OCI-LY7 (cell line): ENCODE measurements around the gene TACC3. TPM values are rescaled to one million over a fixed set of nuclear protein-coding genes. Genes with fewer than 3 reads are reported as not detected.

Source experiments
- BruUV-seq: library from RNA; stranded (reverse); fragments of 400-500 nt; replicated peaks from 2 replicates; lab custom pipeline; 2021; lab: Mats Ljungman, UMichigan
- CTCF ChIA-PET: fragments of 300-600 bp; sonication (Branson Sonifier 250); formaldehyde crosslinking; loops from one replicate; lab custom pipeline; 2022; ENCODE audit warnings: antibody characterized with exemption; ENCODE audit not compliant: unreplicated experiment; lab: Charles Lee
- POLR2A ChIA-PET: fragments of 300-600 bp; sonication (Branson Sonifier 250); formaldehyde crosslinking; loops from one replicate; lab custom pipeline; 2022; ENCODE audit warnings: antibody characterized with exemption; lab: Charles Lee
- DNase-seq: peaks from one replicate; pipeline ENCODE4 v3.0.0-alpha.2; 2015; ENCODE audit warnings: low spot score
- H2AFZ ChIP-seq: fragments of 200-600 bp; sonication (generic), shearing (Covaris generic); 2 replicates; pipeline ENCODE4 v1.6.1; 2014; ENCODE audit warnings: mild to moderate bottlenecking, antibody characterized with exemption, low read length, moderate library complexity
- H3K27ac ChIP-seq: fragments of 200-600 bp; sonication (generic); 2 replicates; pipeline ENCODE4 v1.5.1; 2014; ENCODE audit warnings: mixed run types, low read depth, mild to moderate bottlenecking, moderate library complexity, low read length, inconsistent platforms; ENCODE audit not compliant: poor library complexity, severe bottlenecking
- H3K36me3 ChIP-seq: fragments of 200-600 bp; sonication (generic); 2 replicates; pipeline ENCODE4 v1.6.1; 2014; ENCODE audit warnings: mild to moderate bottlenecking, antibody characterized with exemption, low read length, moderate library complexity, mixed read lengths; ENCODE audit not compliant: insufficient read depth
- H3K4me1 ChIP-seq: fragments of 200-600 bp; sonication (generic); 2 replicates; pipeline ENCODE4 v1.5.1; 2014; ENCODE audit warnings: mild to moderate bottlenecking, low read length; ENCODE audit not compliant: insufficient read depth, poor library complexity, severe bottlenecking
- H3K4me2 ChIP-seq: fragments of 200-600 bp; sonication (generic); 2 replicates; pipeline ENCODE4 v1.6.1; 2014; ENCODE audit warnings: mild to moderate bottlenecking, low read length
- H3K4me3 ChIP-seq: fragments of 200-600 bp; sonication (generic); 2 replicates; pipeline ENCODE4 v1.5.1; 2014; ENCODE audit warnings: mild to moderate bottlenecking, low read depth, low read length; ENCODE audit not compliant: poor library complexity, severe bottlenecking
- H3K79me2 ChIP-seq: fragments of 200-600 bp; sonication (generic); 2 replicates; pipeline ENCODE4 v1.6.1; 2016; ENCODE audit warnings: low read depth, mild to moderate bottlenecking, low read length, moderate library complexity, mixed read lengths; ENCODE audit not compliant: insufficient read depth
- H3K9me2 ChIP-seq: fragments of 200-600 bp; sonication (generic); 2 replicates; pipeline ENCODE4 v1.6.1; 2016; ENCODE audit warnings: mild to moderate bottlenecking, low read length, mixed read lengths; ENCODE audit not compliant: insufficient read depth
- H3K9me3 ChIP-seq: fragments of 200-600 bp; sonication (generic); 2 replicates; pipeline ENCODE4 v1.6.1; 2014; ENCODE audit warnings: mild to moderate bottlenecking, mixed run types, low read length, mixed read lengths
- H4K20me1 ChIP-seq: fragments of 200-600 bp; sonication (generic); 2 replicates; pipeline ENCODE4 v1.6.1; 2014; ENCODE audit warnings: mild to moderate bottlenecking, antibody characterized with exemption, low read length, moderate library complexity, mixed read lengths; ENCODE audit not compliant: insufficient read depth
- EZH2phosphoT487 ChIP-seq: fragments of 200-600 bp; sonication (generic); IDR thresholded peaks from 2 replicates; pipeline ENCODE4 v1.6.1; 2018; ENCODE audit warnings: low read depth, borderline replicate concordance, mild to moderate bottlenecking, mixed run types, antibody characterized with exemption, low read length, moderate library complexity, mixed read lengths
- intact Hi-C: fragments of 100-400 bp; cut with micrococcal nuclease; formaldehyde crosslinking; loops from one replicate; pipeline ENCODE4 v1.10.0; 2022; ENCODE audit not compliant: unreplicated experiment
- total RNA-seq, 2 experiments: library from RNA; depleted of rRNA in 1 of 2; stranded (reverse); fragments of >200 nt in 1 of 2; shearing (Covaris generic) in 1 of 2; gene quantifications; 2 replicates each; pipeline ENCODE4 v1.2.3, GENCODE V29; 2014 to 2022
- TF ChIP-seq, protein P1 (sequence below): fragments of 200-600 bp; sonication (generic); conservative IDR thresholded peaks from 2 replicates; pipeline ENCODE4 v1.5.1; 2014; ENCODE audit warnings: mild to moderate bottlenecking, antibody characterized with exemption, low read length, moderate library complexity, mixed read lengths

Gene TACC3
- total RNA-seq, 2 experiments from 2014 or later = 100 to 257 TPM

- H3K4me3 ChIP-seq = no peak overlapping the region
- no peak overlapping the region for H3K27ac ChIP-seq
- H3K36me3 ChIP-seq = no peaks in the 10 kb centered on the region
- H3K4me2 ChIP-seq = no peak overlapping the region
- no peaks in the 10 kb centered on the region for H4K20me1 ChIP-seq
- H3K9me3 ChIP-seq = no peaks in the 10 kb centered on the region
- no peak for TF ChIP-seq EZH2phosphoT487
- TF ChIP-seq, protein P1, sequence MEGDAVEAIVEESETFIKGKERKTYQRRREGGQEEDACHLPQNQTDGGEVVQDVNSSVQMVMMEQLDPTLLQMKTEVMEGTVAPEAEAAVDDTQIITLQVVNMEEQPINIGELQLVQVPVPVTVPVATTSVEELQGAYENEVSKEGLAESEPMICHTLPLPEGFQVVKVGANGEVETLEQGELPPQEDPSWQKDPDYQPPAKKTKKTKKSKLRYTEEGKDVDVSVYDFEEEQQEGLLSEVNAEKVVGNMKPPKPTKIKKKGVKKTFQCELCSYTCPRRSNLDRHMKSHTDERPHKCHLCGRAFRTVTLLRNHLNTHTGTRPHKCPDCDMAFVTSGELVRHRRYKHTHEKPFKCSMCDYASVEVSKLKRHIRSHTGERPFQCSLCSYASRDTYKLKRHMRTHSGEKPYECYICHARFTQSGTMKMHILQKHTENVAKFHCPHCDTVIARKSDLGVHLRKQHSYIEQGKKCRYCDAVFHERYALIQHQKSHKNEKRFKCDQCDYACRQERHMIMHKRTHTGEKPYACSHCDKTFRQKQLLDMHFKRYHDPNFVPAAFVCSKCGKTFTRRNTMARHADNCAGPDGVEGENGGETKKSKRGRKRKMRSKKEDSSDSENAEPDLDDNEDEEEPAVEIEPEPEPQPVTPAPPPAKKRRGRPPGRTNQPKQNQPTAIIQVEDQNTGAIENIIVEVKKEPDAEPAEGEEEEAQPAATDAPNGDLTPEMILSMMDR = no peak
- no peak for DNase-seq
- no peaks in the 10 kb centered on the region for H3K9me2 ChIP-seq
- no peaks in the 10 kb centered on the region for H3K4me1 ChIP-seq
- CTCF ChIA-PET = no interaction called here
- POLR2A ChIA-PET = no interaction called here
- intact Hi-C loops = no loop called here
- H2AFZ ChIP-seq = no peak overlapping the region
- no TSS peak for BruUV-seq
- H3K79me2 ChIP-seq = no peaks in the 10 kb centered on the region
These were observed 46.6 kb upstream of the TACC3 start for GRCh38 chr4:1674682-1675081.

GRCh38 chr4:1675136-1675801 lies 46.1 kb upstream of the TACC3 start:
- ChIA-PET POLR2A (no interaction called here), CTCF (no interaction called here)
- Histone ChIP-seq H3K9me3 (no peaks in the 10 kb centered on the region), H3K4me3 (no peak overlapping the region), H3K36me3 (no peaks in the 10 kb centered on the region), H3K27ac (no peak overlapping the region), H2AFZ (no peak overlapping the region), H3K4me2 (no peak overlapping the region), H3K79me2 (no peaks in the 10 kb centered on the region), H3K4me1 (no peaks in the 10 kb centered on the region), H4K20me1 (no peaks in the 10 kb centered on the region), H3K9me2 (no peaks in the 10 kb centered on the region)
- TF ChIP-seq, protein P1 = no peak
- TF ChIP-seq EZH2phosphoT487 = no peak
- BruUV-seq = no TSS peak
- DNase-seq = no peak
- intact Hi-C loops = no loop called here

GRCh38 chr4:1675802-1676137 lies 45.6 kb upstream of the TACC3 start:
- POLR2A ChIA-PET = no interaction called here
- no peak for DNase-seq
- no peak overlapping the region for H2AFZ ChIP-seq
- no peak overlapping the region for H3K27ac ChIP-seq
- no TSS peak for BruUV-seq
- no peak overlapping the region for H3K4me2 ChIP-seq
- no peaks in the 10 kb centered on the region for H3K4me1 ChIP-seq
- no peaks in the 10 kb centered on the region for H3K9me3 ChIP-seq
- no peaks in the 10 kb centered on the region for H3K9me2 ChIP-seq
- H3K36me3 ChIP-seq = no peaks in the 10 kb centered on the region
- TF ChIP-seq, protein P1 = no peak
- CTCF ChIA-PET = no interaction called here
- intact Hi-C loops = no loop called here
- no peak overlapping the region for H3K4me3 ChIP-seq
- no peaks in the 10 kb centered on the region for H3K79me2 ChIP-seq
- H4K20me1 ChIP-seq = no peaks in the 10 kb centered on the region
